GM12872 (cell line): ENCODE measurements around the gene BROX.

Experiments
- TF ChIP-seq, protein P1 (sequence below): IDR thresholded peaks from 3 replicates; pipeline ENCODE4 v1.5.1; 2011; ENCODE audit warnings: low read depth, mild to moderate bottlenecking, low read length, moderate library complexity; ENCODE audit not compliant: insufficient read depth

BROX gene

DNA sequence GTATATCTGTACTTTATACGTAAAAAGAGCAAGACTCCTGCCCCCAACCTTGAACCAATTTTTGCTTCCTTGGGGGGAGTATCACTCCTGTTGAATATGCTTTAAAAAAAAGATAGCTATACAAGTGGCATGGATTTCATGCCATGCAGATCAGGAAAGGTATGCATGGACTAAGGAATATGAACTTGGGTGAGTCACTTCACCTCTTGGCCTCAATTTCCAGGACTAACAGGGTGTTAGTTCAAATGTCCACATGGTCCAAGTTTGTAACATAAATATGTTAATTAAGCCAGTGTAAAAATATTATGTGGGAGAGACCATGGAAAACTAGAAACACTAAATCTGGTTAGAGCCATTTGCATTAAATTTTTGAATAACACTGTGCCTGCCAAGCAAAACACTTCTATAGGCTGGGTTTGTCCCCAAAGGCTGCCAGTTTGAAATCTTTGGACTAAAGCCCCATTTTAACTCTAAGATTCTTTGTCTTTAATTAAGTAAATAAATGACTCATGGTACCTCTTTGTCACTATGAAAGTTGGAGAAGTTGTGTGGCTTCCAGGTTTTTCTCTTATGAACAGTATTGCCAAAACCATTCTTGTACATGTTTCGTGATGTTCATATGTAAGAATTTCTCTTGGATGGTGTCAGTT lies 57.7 kb downstream of the BROX start:
- TF ChIP-seq, protein P1, sequence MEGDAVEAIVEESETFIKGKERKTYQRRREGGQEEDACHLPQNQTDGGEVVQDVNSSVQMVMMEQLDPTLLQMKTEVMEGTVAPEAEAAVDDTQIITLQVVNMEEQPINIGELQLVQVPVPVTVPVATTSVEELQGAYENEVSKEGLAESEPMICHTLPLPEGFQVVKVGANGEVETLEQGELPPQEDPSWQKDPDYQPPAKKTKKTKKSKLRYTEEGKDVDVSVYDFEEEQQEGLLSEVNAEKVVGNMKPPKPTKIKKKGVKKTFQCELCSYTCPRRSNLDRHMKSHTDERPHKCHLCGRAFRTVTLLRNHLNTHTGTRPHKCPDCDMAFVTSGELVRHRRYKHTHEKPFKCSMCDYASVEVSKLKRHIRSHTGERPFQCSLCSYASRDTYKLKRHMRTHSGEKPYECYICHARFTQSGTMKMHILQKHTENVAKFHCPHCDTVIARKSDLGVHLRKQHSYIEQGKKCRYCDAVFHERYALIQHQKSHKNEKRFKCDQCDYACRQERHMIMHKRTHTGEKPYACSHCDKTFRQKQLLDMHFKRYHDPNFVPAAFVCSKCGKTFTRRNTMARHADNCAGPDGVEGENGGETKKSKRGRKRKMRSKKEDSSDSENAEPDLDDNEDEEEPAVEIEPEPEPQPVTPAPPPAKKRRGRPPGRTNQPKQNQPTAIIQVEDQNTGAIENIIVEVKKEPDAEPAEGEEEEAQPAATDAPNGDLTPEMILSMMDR: no peak

DNA sequence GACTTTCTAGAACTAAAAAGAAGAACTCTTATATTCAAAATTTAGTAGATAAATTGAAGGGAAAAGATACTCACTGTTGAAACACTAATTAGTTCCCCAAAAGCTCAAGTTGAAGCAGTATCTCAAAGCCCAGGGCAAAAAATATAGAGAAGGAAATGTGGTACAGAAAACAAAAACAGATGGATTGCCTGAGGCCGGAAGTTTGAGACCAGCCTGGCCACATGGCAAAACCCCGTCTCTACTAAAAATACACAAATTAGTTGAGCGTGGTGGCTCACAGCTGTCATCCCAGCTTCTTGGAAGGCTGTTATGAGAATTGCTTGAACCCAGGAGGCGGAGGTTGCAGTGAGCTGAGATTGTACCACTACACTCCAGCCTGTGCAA lies 60.6 kb downstream of the BROX start:
- TF ChIP-seq, protein P1: no peak

DNA sequence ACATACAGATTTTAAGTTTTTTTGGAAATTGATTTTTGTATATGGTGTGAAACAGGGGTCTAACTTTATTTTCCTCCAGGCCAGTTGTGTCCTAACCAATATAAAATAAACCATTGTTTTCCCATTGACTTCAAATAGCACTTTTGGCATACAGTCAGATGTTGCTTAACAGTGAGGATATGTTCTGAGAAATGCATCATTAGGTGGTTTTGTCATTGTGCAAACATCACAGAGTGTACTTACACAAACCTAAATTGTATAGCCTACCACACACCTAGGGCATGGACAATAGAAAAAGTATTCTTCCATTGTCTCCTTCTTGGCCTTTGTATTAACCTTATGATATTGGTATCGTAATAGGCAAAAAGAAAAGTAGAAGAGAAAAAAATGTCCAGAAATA lies 65.1 kb downstream of the BROX start:
- TF ChIP-seq, protein P1: no peak

DNA sequence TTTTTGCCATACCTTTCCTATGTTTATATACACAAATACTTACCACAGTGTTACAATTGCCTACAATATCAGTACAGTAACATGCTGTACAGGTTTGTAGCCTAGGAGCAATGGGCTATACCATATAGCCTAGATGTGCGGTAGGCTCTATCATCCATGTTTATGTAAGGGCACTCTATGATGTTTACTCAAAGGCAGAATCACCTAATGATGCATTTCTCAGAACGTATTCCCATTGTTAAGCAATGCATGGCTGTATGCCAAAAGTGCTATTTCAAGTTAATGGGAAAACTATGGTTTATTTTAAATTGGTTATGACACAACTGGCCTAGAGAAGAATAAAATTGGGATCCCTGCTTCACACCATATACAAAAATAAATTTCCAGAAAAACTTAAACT lies 65.6 kb downstream of the BROX start:
- TF ChIP-seq, protein P1: no peak

DNA sequence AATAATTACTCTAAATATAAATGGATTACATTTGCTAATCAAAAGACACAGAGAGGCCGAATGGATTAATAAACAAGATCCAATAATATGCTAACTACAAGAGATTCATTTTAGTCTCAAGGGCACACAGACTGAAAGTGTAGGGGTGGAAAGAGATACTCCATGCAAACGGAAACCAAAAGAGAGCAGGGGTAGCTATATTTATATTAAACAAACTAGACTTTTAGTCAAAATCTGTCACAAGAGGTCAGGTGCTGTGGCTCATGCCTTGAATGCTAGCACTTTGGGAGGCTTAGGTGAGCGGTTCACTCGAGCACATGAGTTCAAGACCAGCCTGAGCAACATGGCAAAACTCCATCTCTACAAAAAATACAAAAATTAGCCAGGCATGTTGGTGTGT lies 68.9 kb downstream of the BROX start:
- TF ChIP-seq, protein P1: no peak

DNA sequence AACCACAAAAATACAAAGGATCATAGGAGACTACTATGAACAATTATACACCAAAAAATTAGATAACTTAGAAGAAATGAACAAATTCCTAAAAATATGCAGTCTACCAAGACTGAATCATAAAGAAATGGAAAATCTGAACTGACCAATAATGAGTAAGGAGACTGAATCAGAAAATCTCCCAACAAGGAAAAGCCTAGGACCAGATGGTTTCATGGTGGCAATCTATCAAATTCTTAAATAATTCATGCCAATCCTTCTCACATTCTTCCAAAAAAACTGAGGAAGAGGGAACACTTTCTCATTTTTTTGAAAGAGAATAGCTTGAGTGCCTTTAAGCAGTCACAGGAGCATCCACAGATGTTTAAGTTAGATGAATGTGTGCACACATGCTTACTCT lies 70.7 kb downstream of the BROX start:
- TF ChIP-seq, protein P1: no peak

DNA sequence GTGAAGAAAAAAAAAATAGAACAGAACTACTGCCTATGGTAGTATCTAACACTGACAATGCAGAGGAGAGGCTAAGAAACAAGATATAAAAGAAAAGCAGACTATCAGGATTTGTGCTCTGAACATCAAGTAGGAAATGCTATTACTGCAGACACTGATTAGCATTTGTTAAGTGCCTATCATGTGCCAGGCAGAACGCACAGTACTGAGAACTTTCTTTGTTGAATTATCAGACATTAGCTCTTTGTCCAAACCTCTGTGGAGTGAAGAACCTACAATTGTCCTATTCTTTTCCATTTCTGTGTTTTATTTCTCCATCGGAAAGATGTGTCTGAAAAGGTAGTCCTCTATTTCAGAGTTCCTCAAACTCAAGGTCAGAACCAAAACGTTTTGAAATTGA lies 72.0 kb downstream of the BROX start:
- TF ChIP-seq, protein P1: no peak
